T-helper 1 cell (primary cell): ENCODE measurements around the gene MALAT1.
A peak's percentile ranks its signal among the peaks of the same experiment; 100 is the strongest.
"Not testable (repeated sequence)": the region's sequence is repeated elsewhere in the genome, so short reads cannot be mapped to it uniquely, and the experiment has no call there.

Source experiments
- DNase-seq, 5 donors: peaks; one replicate each; pipeline ENCODE4 v3.0.0-alpha.2; 2012 to 2020
- total RNA-seq, 4 donors: gene quantifications; one replicate each; lab custom pipeline; 2026; lab: John Stamatoyannopoulos, UW

MALAT1 gene
- total RNA-seq, result 16,253 to 23,821 (median 20,120) reads per million in 4 donors

GRCh38 chr11:65498977-65499712 is at the start of gene MALAT1:
TSS of gene MALAT1 (plus strand) at chr11:65499045.
- peak; percentile 81 to 96 (median 87) for DNase-seq

GRCh38 chr11:65451301-65451700 is 47.5 kb upstream of the MALAT1 start:
- DNase-seq, result not testable (repeated sequence)

GRCh38 chr11:65452259-65452658 is 46.6 kb upstream of the MALAT1 start:
- not testable (repeated sequence) for DNase-seq

GRCh38 chr11:65452806-65453490 is 45.9 kb upstream of the MALAT1 start:
- no peak for DNase-seq

GRCh38 chr11:65454311-65454695 is 44.5 kb upstream of the MALAT1 start:
- DNase-seq, result no peak

GRCh38 chr11:65454696-65455456 is 44.0 kb upstream of the MALAT1 start:
- peak; percentile 68 to 87 (median 72) for DNase-seq

GRCh38 chr11:65456418-65456817 is 42.4 kb upstream of the MALAT1 start:
- DNase-seq, result no peak

GRCh38 chr11:65459552-65459951 is 39.3 kb upstream of the MALAT1 start:
- no peak for DNase-seq

- DNase-seq, result not testable (repeated sequence)
Observed at GRCh38 chr11:65465471-65465870, 33.4 kb upstream of the MALAT1 start.

GRCh38 chr11:65467306-65467705 is 31.5 kb upstream of the MALAT1 start:
- DNase-seq, result not testable (repeated sequence)

- DNase-seq, result peak in 4 of 5 donors; percentile 15 to 76 (median 38)
Observed at GRCh38 chr11:65468874-65469333, 29.9 kb upstream of the MALAT1 start.

GRCh38 chr11:65470433-65471049 is 28.3 kb upstream of the MALAT1 start:
- DNase-seq, result no peak

GRCh38 chr11:65471447-65471891 is 27.4 kb upstream of the MALAT1 start:
- DNase-seq, result peak in 1 of 5 donors; percentile 26

- DNase-seq, result not testable (repeated sequence)
Observed at GRCh38 chr11:65472588-65473277, 26.1 kb upstream of the MALAT1 start.

- no peak for DNase-seq
Observed at GRCh38 chr11:65473278-65473860, 25.5 kb upstream of the MALAT1 start.

GRCh38 chr11:65474864-65475263 is 24.0 kb upstream of the MALAT1 start:
- no peak for DNase-seq

GRCh38 chr11:65476632-65477148 is 22.2 kb upstream of the MALAT1 start:
- no peak for DNase-seq

- peak; percentile 79 to 91 (median 84) for DNase-seq
Observed at GRCh38 chr11:65477149-65477965, 21.5 kb upstream of the MALAT1 start.

- DNase-seq, result no peak
Observed at GRCh38 chr11:65478388-65479183, 20.3 kb upstream of the MALAT1 start.
